C4-2B (cell line): ENCODE measurements around the gene GRK4.

Source experiments
- CTCF ChIP-seq: fragments of 450-650 bp; conservative IDR thresholded peaks from 2 replicates; pipeline ENCODE4 v1.5.1; 2017; ENCODE audit warnings: mild to moderate bottlenecking
- ZFX ChIP-seq: fragments of 450-650 bp; IDR thresholded peaks from 2 replicates; pipeline ENCODE4 v1.6.1; 2017

DNA sequence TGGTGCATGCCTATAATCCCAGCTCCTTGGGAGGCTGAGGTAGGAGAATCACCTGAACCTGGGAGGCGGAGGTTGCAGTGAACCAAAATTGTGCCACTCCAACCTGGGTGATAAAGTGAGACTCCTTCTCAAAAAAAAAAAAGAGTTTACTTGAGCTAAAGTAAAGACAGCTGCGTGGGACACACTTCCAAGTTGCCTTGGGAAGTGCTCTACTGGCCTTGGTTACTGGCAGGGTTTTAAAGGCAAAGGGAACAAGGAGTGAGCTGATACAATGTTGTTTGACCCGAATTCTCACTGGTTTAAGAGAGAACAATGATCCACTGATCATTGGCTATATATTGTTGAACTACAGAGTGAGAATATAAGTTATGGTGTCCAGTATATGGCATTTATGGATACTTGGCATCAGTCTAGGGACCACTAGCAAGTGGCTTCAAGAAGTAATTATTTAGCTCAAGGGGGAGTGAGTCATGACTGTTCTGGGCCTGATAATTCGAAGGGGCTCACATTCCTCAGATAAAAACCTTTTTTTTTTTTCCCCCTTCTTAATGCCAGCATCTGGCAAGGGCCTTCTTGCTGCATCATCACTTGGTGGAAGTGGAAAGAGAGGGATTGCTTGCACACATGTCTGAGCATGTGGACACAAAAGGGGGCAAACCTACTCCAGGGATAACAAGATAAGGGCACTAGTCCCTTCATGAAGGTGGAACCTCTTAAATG, 32.3 kb downstream of the GRK4 start:
- TF ChIP-seq CTCF (no peak), ZFX (no peak)
